HepG2 (cell line): ENCODE data around the gene CUL9. TPM values are rescaled to one million over a fixed set of nuclear protein-coding genes. Genes with fewer than 3 reads are reported as not detected.
A peak's percentile ranks its signal among the peaks of the same experiment; 100 is the strongest.

ENCODE experiments used
- ATAC-seq: fragments of 200-7000 bp; cut with Tn5 transposase; 3 replicates; pipeline ENCODE4 v1.9.1; 2020; ENCODE audit warnings: mild to moderate bottlenecking, moderate library complexity
- BruUV-seq: library from RNA; stranded (reverse); fragments of 400-500 nt; replicated peaks from 2 replicates; lab custom pipeline; 2021; lab: Mats Ljungman, UMichigan
- CTCF ChIA-PET: fragments of 300-600 bp; formaldehyde crosslinking; extraction: SDS; loops from one replicate; lab custom pipeline; 2021; ENCODE audit warnings: low total read pairs, inconsistent platforms, low intra/inter-chr PET ratio; lab: Yijun Ruan, JAX
- POLR2A ChIA-PET: fragments of 350-600 bp; sonication (Branson Sonifier 250); formaldehyde crosslinking; loops from one replicate; lab custom pipeline; 2020; ENCODE audit warnings: antibody characterized with exemption, inconsistent platforms; lab: Yijun Ruan, JAX
- DNase-seq: peaks from one replicate; pipeline ENCODE4 v3.0.0-alpha.2; 2015; ENCODE audit warnings: low spot score
- FAIRE-seq: peaks from 3 replicates; lab custom pipeline; 2011; peaks lifted over from hg19 to GRCh38; lab: Jason Lieb, UNC
- H2AFZ ChIP-seq: one replicate; pipeline ENCODE4 v1.6.1; 2011; ENCODE audit warnings: low read length, inconsistent platforms
- H3K27ac ChIP-seq: fragments of 300-600 bp; 3 replicates; pipeline ENCODE4 v1.8.0; 2011; ENCODE audit warnings: mixed run types, mild to moderate bottlenecking, mixed read lengths, low read length, inconsistent platforms; ENCODE audit not compliant: insufficient read depth; ENCODE audit errors: extremely low read length
- H3K27me3 ChIP-seq, 2 experiments: fragments of 200-600 bp in 1 of 2; 2 replicates in 1 of 2; 3 replicates in 1 of 2; pipeline versions ENCODE4 v1.6.0 to v1.8.0; 2011; ENCODE audit warnings: low read length in 2 of 2, mild to moderate bottlenecking in 2 of 2, moderate library complexity in 2 of 2, inconsistent platforms in 1 of 2; ENCODE audit not compliant: insufficient read depth in 2 of 2, control insufficient read depth in 1 of 2
- H3K36me3 ChIP-seq, 2 experiments: fragments of 200-600 bp in 1 of 2; replicated peaks in 1 of 2; 2 replicates in 1 of 2; 3 replicates in 1 of 2; pipeline versions ENCODE4 v1.5.1 to v1.8.0; 2011; ENCODE audit warnings: low read length in 2 of 2, inconsistent platforms in 1 of 2; ENCODE audit not compliant: insufficient read depth in 2 of 2, control insufficient read depth in 1 of 2
- H3K4me1 ChIP-seq: 2 replicates; pipeline ENCODE4 v1.5.1; 2012; ENCODE audit warnings: low read length, inconsistent platforms; ENCODE audit not compliant: insufficient read depth
- H3K4me2 ChIP-seq: 2 replicates; pipeline ENCODE4 v1.6.0; 2011; ENCODE audit warnings: low read depth, low read length, inconsistent platforms
- H3K4me3 ChIP-seq, 3 experiments: fragments of 200-600 bp in 1 of 3; sonication (generic), shearing (Covaris generic) in 1 of 3; replicated peaks in 1 of 3; 2 replicates each; pipeline ENCODE4 v1.5.1; 2011 to 2016; ENCODE audit warnings: low read length in 3 of 3, inconsistent platforms in 2 of 3, low read depth in 2 of 3, mild to moderate bottlenecking in 2 of 3, control low read depth in 1 of 3, mixed read lengths in 1 of 3; ENCODE audit not compliant: insufficient read depth in 1 of 3
- H3K79me2 ChIP-seq: one replicate; pipeline ENCODE4 v1.6.1; 2011; ENCODE audit warnings: low read length, inconsistent platforms; ENCODE audit not compliant: insufficient read depth
- H3K9ac ChIP-seq: 2 replicates; pipeline ENCODE4 v1.6.0; 2011; ENCODE audit warnings: mild to moderate bottlenecking, low read depth, low read length, inconsistent platforms; ENCODE audit not compliant: insufficient read depth
- H3K9me3 ChIP-seq: 2 replicates; pipeline ENCODE4 v1.5.1; 2012; ENCODE audit warnings: mild to moderate bottlenecking, low read length
- H4K20me1 ChIP-seq: 2 replicates; pipeline ENCODE4 v1.6.0; 2011; ENCODE audit warnings: inconsistent platforms, mild to moderate bottlenecking, low read length, moderate library complexity; ENCODE audit not compliant: insufficient read depth
- DNMT3B ChIP-seq: conservative IDR thresholded peaks from 2 replicates; pipeline ENCODE4 v1.6.1; 2016; ENCODE audit warnings: missing biosample characterization, control low read depth
- HNRNPUL1 ChIP-seq: fragments of 200-400 bp; formaldehyde crosslinking; IDR thresholded peaks from 2 replicates; pipeline ENCODE4 v1.6.1; 2017; ENCODE audit warnings: low read depth, mild to moderate bottlenecking, low read length, moderate library complexity
- PTBP1 ChIP-seq: fragments of 200-400 bp; formaldehyde crosslinking; IDR thresholded peaks from 2 replicates; pipeline ENCODE4 v1.6.1; 2018; ENCODE audit warnings: low read length, low read depth; ENCODE audit not compliant: poor library complexity, severe bottlenecking
- RBM22 ChIP-seq: fragments of 200-400 bp; formaldehyde crosslinking; optimal IDR thresholded peaks from 2 replicates; pipeline ENCODE3; 2017; ENCODE audit warnings: mild to moderate bottlenecking, low read length, moderate library complexity
- SOX6 ChIP-seq, 2 experiments: fragments of 450-650 bp in 1 of 2; sonication (generic) in 1 of 2; formaldehyde crosslinking in 1 of 2; IDR thresholded peaks; 2 replicates each; pipeline versions ENCODE4 v1.4.0 to v1.6.1; 2017 to 2020; ENCODE audit warnings: antibody characterized with exemption in 1 of 2, mild to moderate bottlenecking in 1 of 2, missing genetic modification reagents in 1 of 2
- ZNF121 ChIP-seq: sonication (generic); formaldehyde crosslinking; IDR thresholded peaks from 2 replicates; pipeline ENCODE4 v1.5.0; 2020; ENCODE audit warnings: mild to moderate bottlenecking, missing genetic modification reagents
- ZNF331 ChIP-seq: sonication (generic); formaldehyde crosslinking; IDR thresholded peaks from 2 replicates; pipeline ENCODE4 v1.4.0; 2020; ENCODE audit warnings: missing genetic modification reagents
- WGBS: methylation state at CpG from one replicate; pipeline ENCODE4 v1.1.6; 2017; ENCODE audit warnings: low lambda C conversion rate; 5-methylcytosine and 5-hydroxymethylcytosine counted together
- in situ Hi-C: cut with HindIII; loops from 2 replicates; pipeline ENCODE4 v1.10.0; 2017; ENCODE audit warnings: low pct_unique_long_range_greater_than_20kb; ENCODE audit not compliant: extremely low pct_ligation_motif_present
- intact Hi-C: fragments of 100-400 bp; cut with micrococcal nuclease; formaldehyde crosslinking; loops from one replicate; pipeline ENCODE4 v1.10.0; 2022; ENCODE audit not compliant: unreplicated experiment
- polyA plus RNA-seq, 8 experiments: library from polyadenylated mRNA; depleted of rRNA in 3 of 8; stranded (reverse) in 7 of 8; unstranded in 1 of 8; fragments of >200 nt; fragmentation: Illumina TruSeq in 4 of 8; extraction: Trizol in 4 of 8; gene quantifications; 2 replicates each; pipeline versions ENCODE4 v1.2.1 to v1.2.3, GENCODE V29; 2011 to 2016; ENCODE audit warnings: low read depth in 4 of 8, missing spikeins in 1 of 8, mixed read lengths in 1 of 8; ENCODE audit not compliant: insufficient read depth in 1 of 8
- total RNA-seq, 5 experiments: library from RNA; depleted of rRNA; stranded (reverse); fragments of >200 nt; fragmentation: Illumina TruSeq; extraction: Trizol; gene quantifications; 2 replicates each; pipeline ENCODE4 v1.2.3, GENCODE V29; 2016; ENCODE audit warnings: low read depth in 1 of 5
- TF ChIP-seq, protein P1 (sequence below): sonication (generic); formaldehyde crosslinking; IDR thresholded peaks from 2 replicates; pipeline ENCODE4 v1.4.0; 2020; ENCODE audit warnings: mild to moderate bottlenecking, missing genetic modification reagents

CUL9 gene
- total and polyA plus RNA-seq, 2 of the 13 experiments (the other 11 are each of a cell fraction or from before 2014, with no cell fraction given): 11.4 to 13.7 TPM

DNA sequence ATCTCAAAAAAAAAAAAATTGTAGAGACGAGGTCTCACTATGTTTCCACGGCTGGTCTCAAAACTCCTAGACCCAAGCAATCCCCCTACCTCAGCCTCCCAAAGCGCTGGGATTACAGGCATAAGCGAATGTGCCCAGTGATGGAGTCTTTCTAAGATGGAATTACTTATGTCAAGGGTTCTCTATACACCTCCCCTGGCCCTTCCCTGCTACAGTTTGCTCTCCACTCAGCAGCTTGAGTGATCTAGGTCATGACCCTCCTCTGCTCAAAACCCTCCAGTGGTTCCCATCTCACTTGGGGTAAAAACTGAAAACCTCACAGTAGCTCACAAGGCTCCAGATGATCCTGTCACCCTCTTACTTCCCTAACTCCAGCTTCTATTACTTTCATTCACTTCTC lies 49.1 kb downstream of the CUL9 start:
- intact Hi-C loops (no loop called here), in situ Hi-C loops (no loop called here)
- 58% methylated on average over 4 of the region's 4 CpGs for whole genome bisulfite sequencing
- DNase-seq: no peak
- no TSS peak for BruUV-seq
- no peak for ATAC-seq
- H4K20me1 ChIP-seq: no peaks in the 10 kb centered on the region
- H3K4me3 ChIP-seq: no peak overlapping the region
- FAIRE-seq: no peak
- no peaks in the 10 kb centered on the region for H3K9me3 ChIP-seq
- 0 out of 5 replicates have a peak, but pooled peaks cover 0 to 4% of the 10 kb centered on the region in 2 experiments for H3K36me3 ChIP-seq
- H3K4me1 ChIP-seq: peaks cover 20% of the 10 kb centered on the region
- no peak overlapping the region for H2AFZ ChIP-seq
- no peak for TF ChIP-seq PTBP1
- no peak for TF ChIP-seq HNRNPUL1
- TF ChIP-seq DNMT3B (CRISPR knock-in tag): no peak
- ChIA-PET CTCF (interaction anchor here (2.9 kb wide), 1 partner anchor 125 kb away, joined by 13 read pairs; no protein-coding TSS in a partner anchor), POLR2A (no interaction called here)
- peaks cover 6% of the 10 kb centered on the region for H3K79me2 ChIP-seq
- H3K27me3 ChIP-seq: peaks cover 0 to 23% of the 10 kb centered on the region in 2 experiments; a peak in 2 of 5 replicates
- H3K4me2 ChIP-seq: no peak overlapping the region
- no peak overlapping the region for H3K9ac ChIP-seq
- H3K27ac ChIP-seq: no peak overlapping the region

DNA sequence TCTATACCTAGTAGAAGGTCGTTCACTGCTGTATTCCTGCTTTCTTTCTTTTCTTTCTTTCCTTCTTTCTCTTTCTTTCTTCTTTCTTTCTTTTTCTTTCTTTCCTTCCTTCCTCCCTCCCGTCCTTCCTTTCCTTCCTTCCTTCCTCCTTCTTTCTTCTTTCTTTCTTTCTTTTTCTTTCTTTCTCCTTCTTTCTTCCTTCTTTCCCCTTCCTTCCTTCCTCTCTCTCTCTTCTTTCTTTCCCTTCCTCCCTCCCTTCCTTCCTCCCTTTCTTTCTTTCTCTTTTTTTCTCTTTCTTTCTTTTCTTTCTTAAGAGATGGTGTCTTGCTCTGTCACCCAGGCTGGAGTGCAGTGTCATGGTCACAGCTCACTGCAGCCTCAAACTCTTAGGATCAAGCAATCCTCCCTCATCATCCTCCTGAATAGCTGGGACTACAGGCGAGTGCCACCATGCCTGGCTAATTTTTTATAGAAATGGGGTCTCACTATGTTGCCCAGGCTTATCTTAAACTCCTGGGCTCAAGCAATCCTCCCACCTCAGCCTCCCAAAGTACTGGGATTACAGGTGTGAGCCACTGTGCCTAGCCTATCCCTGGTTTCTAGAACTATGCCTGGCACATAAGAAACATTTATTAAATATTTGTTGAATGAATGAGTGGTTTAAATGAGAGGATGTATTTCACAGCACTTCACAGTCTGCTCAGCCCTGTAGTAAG lies 49.9 kb downstream of the CUL9 start:
- ChIA-PET CTCF (no interaction called here), POLR2A (no interaction called here)
- BruUV-seq: no TSS peak
- Histone ChIP-seq H3K4me2 (no peak overlapping the region), H2AFZ (no peak overlapping the region), H3K36me3 (no peaks in the 10 kb centered on the region), H3K27me3 (peaks cover 0 to 23% of the 10 kb centered on the region in 2 experiments; a peak in 2 of 5 replicates), H4K20me1 (no peaks in the 10 kb centered on the region), H3K4me1 (peaks cover 21% of the 10 kb centered on the region), H3K27ac (no peak overlapping the region), H3K9me3 (no peaks in the 10 kb centered on the region), H3K9ac (no peak overlapping the region), H3K4me3 (no peak overlapping the region), H3K79me2 (peaks cover 6% of the 10 kb centered on the region)
- 10% methylated on average over 3 of the region's 3 CpGs for WGBS
- in situ Hi-C loops (no loop called here), intact Hi-C loops (no loop called here)
- FAIRE-seq (no peak), DNase-seq (no peak), ATAC-seq (no peak)
- TF ChIP-seq, protein P1, sequence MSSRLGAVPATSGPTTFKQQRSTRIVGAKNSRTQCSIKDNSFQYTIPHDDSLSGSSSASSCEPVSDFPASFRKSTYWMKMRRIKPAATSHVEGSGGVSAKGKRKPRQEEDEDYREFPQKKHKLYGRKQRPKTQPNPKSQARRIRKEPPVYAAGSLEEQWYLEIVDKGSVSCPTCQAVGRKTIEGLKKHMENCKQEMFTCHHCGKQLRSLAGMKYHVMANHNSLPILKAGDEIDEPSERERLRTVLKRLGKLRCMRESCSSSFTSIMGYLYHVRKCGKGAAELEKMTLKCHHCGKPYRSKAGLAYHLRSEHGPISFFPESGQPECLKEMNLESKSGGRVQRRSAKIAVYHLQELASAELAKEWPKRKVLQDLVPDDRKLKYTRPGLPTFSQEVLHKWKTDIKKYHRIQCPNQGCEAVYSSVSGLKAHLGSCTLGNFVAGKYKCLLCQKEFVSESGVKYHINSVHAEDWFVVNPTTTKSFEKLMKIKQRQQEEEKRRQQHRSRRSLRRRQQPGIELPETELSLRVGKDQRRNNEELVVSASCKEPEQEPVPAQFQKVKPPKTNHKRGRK: peak; percentile 80; the same call in 1 of the 2 replicates
- TF ChIP-seq ZNF121 (CRISPR knock-in tag) (peak; percentile 57; the same call in 1 of the 2 replicates), RBM22 (no peak), ZNF331 (CRISPR knock-in tag) (no peak), SOX6 (IDR thresholded peaks at IDR 0.05) (0 out of 2 replicates have a peak, but pooled peaks have one; percentile 43), SOX6 (CRISPR knock-in tag; IDR thresholded peaks at IDR 0.05) (no peak)
